Neural cell (in vitro differentiated cells): Measurements from ENCODE around the gene GALNT13.

ENCODE experiments used
- EP300 ChIP-seq: fragments of 450-650 bp; conservative IDR thresholded peaks from 2 replicates; pipeline ENCODE4 v1.6.1; 2014; ENCODE audit warnings: antibody characterized with exemption, mild to moderate bottlenecking, moderate library complexity; ENCODE audit not compliant: poor library complexity, severe bottlenecking
- EZH2 ChIP-seq: fragments of 200-600, 300-800 bp; shearing (Covaris generic), sonication (generic); IDR thresholded peaks from 2 replicates; pipeline ENCODE4 v1.6.1; 2014; ENCODE audit warnings: antibody characterized with exemption, low read length, borderline replicate concordance, mild to moderate bottlenecking; ENCODE audit not compliant: insufficient read depth, poor library complexity, severe bottlenecking
- POLR2AphosphoS5 ChIP-seq: IDR thresholded peaks from 2 replicates; pipeline ENCODE4 v1.6.1; 2012
- RAD21 ChIP-seq: fragments of 450-650 bp; conservative IDR thresholded peaks from 2 replicates; pipeline ENCODE4 v1.6.1; 2014; ENCODE audit warnings: antibody characterized with exemption, mild to moderate bottlenecking, moderate library complexity
- REST ChIP-seq: IDR thresholded peaks from 2 replicates; pipeline ENCODE4 v1.6.1; 2012; ENCODE audit warnings: borderline replicate concordance
- SMC3 ChIP-seq: fragments of 450-650 bp; conservative IDR thresholded peaks from 2 replicates; pipeline ENCODE4 v1.6.1; 2014; ENCODE audit warnings: antibody characterized with exemption, mild to moderate bottlenecking, moderate library complexity; ENCODE audit not compliant: poor library complexity
- TAF1 ChIP-seq: IDR thresholded peaks from 2 replicates; pipeline ENCODE4 v1.6.1; 2012; ENCODE audit warnings: low read depth
- TF ChIP-seq, protein P1 (sequence below): fragments of 450-650 bp; IDR thresholded peaks from 2 replicates; pipeline ENCODE4 v1.5.1; 2014; ENCODE audit warnings: antibody characterized with exemption, mild to moderate bottlenecking, moderate library complexity; ENCODE audit not compliant: poor library complexity, severe bottlenecking

- TF ChIP-seq, protein P1, sequence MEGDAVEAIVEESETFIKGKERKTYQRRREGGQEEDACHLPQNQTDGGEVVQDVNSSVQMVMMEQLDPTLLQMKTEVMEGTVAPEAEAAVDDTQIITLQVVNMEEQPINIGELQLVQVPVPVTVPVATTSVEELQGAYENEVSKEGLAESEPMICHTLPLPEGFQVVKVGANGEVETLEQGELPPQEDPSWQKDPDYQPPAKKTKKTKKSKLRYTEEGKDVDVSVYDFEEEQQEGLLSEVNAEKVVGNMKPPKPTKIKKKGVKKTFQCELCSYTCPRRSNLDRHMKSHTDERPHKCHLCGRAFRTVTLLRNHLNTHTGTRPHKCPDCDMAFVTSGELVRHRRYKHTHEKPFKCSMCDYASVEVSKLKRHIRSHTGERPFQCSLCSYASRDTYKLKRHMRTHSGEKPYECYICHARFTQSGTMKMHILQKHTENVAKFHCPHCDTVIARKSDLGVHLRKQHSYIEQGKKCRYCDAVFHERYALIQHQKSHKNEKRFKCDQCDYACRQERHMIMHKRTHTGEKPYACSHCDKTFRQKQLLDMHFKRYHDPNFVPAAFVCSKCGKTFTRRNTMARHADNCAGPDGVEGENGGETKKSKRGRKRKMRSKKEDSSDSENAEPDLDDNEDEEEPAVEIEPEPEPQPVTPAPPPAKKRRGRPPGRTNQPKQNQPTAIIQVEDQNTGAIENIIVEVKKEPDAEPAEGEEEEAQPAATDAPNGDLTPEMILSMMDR, result no peak
- TF ChIP-seq TAF1 (no peak), EZH2 (no peak), EP300 (no peak), POLR2AphosphoS5 (no peak), REST (no peak), RAD21 (no peak), SMC3 (no peak)
Measured at GRCh38 chr2:154259030-154259429, 387.3 kb downstream of the GALNT13 start.
